GM19463 (cell line): ENCODE measurements around the gene PITHD1.
"Not testable (repeated sequence)": the region's sequence is repeated elsewhere in the genome, so short reads cannot be mapped to it uniquely, and the experiment has no call there.

ENCODE experiments used
- ATAC-seq: cut with Tn5 transposase; IDR thresholded peaks from one replicate; pipeline ENCODE4 v1.9.1; 2021; ENCODE audit warnings: mild to moderate bottlenecking, moderate library complexity; ENCODE audit not compliant: unreplicated experiment

Gene PITHD1

DNA sequence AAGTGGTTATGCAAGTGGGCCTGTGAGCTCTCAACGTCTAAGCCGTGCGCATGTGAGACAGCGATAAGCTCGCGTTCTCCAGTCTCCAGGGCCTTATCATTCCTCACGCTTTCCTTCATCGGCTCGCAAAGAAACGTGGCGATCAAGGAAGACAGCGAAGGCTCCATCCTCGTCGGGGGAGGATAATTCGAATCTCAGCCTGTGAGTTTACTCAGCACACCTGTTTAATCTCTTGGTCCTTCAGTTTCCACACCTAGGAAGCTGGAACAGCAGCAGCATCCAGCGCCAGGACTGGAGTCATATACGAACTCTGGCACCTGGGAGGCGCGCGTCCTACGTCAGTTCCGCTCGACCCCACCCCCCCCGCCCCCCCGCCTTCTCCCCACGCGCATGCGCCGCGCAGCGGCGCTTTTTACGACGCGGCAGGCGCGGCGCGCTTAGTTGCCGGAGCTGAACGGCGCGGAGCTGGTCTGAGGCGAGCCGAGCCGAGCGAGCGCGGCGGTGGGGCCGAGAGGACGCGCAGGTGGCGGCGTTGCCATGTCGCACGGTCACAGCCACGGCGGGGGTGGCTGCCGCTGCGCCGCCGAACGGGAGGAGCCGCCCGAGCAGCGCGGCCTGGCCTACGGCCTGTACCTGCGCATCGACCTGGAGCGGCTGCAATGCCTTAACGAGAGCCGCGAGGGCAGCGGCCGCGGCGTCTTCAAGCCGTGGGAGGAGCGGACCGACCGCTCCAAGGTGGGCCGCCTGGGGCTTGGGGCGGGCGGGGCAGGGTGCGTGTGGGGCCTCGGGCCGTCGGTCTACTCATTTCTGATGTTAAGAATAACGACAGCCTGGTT lies at the start of gene PITHD1:
PITHD1 (plus strand) TSS at position 440 of the 836 bp plus-strand sequence; CDS start at position 538, 98 bp downstream.
- ATAC-seq: peak; percentile 74

GRCh38 chr1:23732363-23733224 lies 45.6 kb upstream of the PITHD1 start:
- ATAC-seq: no peak

DNA sequence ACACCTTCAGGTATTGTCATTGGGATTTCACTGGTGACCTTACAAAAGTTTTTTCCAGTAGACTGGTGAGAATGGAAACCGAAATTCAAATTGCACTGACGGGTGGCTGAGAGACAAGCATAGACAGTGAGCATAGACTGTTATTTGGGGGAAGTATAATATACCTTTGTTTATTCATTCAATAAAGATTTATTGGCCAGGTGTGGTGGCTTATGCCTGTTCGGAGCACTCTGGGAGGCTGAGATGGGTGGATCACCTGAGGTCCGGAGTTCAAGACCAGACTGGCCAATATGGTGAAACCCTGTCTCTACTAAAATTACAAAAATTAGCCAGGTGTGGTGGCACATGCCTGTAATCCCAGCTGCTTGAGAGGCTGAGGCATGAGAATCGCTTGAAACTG lies 44.9 kb upstream of the PITHD1 start:
- ATAC-seq: not testable (repeated sequence)

DNA sequence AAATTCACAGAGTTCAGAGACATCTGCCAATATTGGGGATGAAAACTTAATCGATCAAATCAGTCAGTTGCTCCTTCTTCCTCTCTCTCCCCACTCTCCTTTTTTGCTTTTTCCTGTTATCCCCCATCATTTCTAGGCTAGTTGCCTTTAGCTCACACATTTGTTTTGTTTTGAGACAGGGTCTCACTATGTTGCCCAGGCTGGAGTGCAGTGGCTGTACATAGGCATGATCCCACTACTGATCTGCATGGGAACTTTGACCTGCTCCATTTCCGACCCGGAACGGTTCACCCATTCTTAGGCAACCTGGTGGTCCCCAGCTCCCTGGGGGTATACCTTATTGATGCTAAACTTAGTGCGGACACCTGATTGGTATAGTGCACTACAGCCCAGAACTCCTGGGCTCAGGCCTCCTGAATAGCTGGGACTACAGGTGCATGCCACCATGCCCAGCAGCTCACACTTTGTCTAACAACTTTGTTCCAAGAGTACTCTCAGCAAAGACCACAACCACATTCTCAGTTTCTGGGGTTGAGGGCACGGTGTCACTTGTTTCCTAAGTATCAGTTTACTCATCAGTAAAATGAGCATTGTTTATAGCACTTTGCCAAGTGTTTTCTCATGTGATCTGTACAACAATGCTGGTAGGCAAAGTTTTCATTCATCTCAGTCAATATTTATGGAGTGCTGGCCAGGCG lies 41.6 kb upstream of the PITHD1 start:
- ATAC-seq: no peak

GRCh38 chr1:23741609-23742008 lies 36.6 kb upstream of the PITHD1 start:
- no peak for ATAC-seq

DNA sequence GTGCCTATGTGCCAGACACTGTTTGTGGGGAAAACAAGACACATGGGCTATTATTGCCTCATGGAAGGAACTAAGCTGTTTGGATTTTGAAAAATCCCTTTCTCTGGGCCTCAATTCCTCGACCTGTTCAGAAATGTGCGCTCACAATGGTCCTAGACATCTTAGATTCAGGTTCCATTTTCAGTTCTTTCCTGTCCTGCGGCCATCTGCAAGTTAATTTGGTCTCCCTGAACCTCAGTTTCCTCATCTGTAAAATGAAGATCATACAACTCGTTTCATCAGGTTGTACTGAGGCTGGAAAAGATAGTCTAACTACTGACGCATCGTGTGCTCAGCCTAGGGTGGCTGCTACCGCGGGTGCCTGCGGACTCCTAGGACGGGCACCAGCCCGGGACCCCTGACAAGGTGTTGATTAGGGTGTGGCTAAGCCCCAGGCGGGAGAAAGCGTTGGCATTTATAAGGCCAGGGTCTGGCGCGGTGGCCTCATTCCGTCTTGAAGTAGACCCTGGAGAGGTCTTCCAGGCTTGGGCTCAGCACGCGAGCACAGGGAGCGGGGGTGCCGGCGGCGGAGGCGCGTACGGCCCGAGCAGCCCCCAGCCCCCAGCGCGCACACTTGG lies 35.4 kb upstream of the PITHD1 start:
- peak; percentile 18 for ATAC-seq

GRCh38 chr1:23743287-23744152 lies 34.7 kb upstream of the PITHD1 start, which contains the start of gene ELOA:
ELOA (plus strand) TSS chr1:23743471; CDS start chr1:23743504, 33 bp downstream.
- peak; percentile 88 for ATAC-seq

GRCh38 chr1:23745515-23745914 lies 32.7 kb upstream of the PITHD1 start:
- no peak for ATAC-seq

GRCh38 chr1:23748016-23748415 lies 30.2 kb upstream of the PITHD1 start:
- ATAC-seq: no peak

DNA sequence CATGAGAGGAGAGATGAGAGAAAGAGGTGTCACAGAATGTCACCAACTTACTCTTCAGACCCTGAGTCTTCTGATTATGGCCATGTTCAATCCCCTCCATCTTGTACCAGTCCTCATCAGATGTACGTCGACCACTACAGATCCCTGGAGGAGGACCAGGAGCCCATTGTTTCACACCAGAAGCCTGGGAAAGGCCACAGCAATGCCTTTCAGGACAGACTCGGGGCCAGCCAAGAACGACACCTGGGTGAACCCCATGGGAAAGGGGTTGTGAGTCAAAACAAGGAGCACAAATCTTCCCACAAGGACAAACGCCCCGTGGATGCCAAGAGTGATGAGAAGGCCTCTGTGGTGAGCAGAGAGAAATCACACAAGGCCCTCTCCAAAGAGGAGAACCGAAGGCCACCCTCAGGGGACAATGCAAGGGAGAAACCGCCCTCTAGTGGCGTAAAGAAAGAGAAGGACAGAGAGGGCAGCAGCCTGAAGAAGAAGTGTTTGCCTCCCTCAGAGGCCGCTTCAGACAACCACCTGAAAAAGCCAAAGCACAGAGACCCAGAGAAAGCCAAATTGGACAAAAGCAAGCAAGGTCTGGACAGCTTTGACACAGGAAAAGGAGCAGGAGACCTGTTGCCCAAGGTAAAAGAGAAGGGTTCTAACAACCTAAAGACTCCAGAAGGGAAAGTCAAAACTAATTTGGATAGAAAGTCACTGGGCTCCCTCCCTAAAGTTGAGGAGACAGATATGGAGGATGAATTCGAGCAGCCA lies 27.0 kb upstream of the PITHD1 start:
- ATAC-seq: no peak

GRCh38 chr1:23751815-23752200 lies 26.4 kb upstream of the PITHD1 start:
- no peak for ATAC-seq

GRCh38 chr1:23752909-23753308 lies 25.3 kb upstream of the PITHD1 start:
- no peak for ATAC-seq

GRCh38 chr1:23756676-23757075 lies 21.5 kb upstream of the PITHD1 start:
- no peak for ATAC-seq

DNA sequence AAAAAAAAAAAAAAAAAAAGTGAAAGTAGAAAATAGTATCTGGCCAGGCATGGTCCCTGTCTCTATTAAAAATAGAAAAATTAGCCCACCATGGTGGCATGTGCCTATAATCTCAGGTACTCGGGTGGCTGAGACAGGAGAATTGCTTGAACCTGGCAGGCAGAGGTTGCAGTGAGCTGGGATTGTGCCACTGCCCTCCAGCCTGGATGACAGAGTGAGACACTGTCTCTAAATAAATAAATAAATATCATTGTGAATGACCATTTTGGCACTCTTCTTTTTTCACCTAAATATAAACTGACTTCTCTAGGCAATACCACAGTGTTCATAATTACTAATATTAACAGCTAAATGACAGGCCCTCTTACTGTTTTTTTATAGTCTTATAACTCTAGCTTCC lies 20.4 kb upstream of the PITHD1 start:
- no peak for ATAC-seq

DNA sequence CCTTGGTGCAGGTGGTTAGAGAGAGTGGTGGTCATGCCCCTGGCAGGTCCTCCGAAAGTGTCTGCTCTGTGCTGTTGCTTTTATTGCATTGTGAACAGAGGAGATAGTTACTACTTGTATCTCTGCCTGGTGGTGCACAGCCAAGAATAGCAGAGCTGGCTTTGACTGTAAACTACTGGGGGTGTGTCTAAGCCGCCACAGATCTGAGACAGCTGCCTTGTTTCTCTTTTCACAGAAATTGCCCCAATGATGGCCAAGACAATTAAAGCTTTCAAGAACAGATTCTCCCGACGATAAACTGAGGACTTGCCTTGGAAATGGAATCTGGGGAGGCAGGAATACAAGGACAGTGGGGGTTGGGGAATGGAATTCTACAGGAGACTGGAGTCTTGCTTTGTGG lies 18.9 kb upstream of the PITHD1 start:
- ATAC-seq: no peak

GRCh38 chr1:23763041-23763577 lies 15.1 kb upstream of the PITHD1 start:
- no peak for ATAC-seq

GRCh38 chr1:23768733-23769132 lies 9.5 kb upstream of the PITHD1 start:
- ATAC-seq: no peak

GRCh38 chr1:23772049-23772853 lies 6.0 kb upstream of the PITHD1 start:
- no peak for ATAC-seq
